Lung (tissue), 12 donors: ENCODE results near the gene NDUFA7. TPM values are rescaled to one million over a fixed set of nuclear protein-coding genes. Genes with fewer than 3 reads are reported as not detected.
"Not testable (repeated sequence)": the region's sequence is repeated elsewhere in the genome, so short reads cannot be mapped to it uniquely, and the experiment has no call there.

ENCODE experiments used
- ATAC-seq: fragments of 200-7000 bp; cut with Tn5 transposase; one replicate; pipeline ENCODE4 v1.9.1; 2020; ENCODE audit warnings: moderate number of reproducible peaks; ENCODE audit not compliant: insufficient read depth, low FRiP score
- DNase-seq, 3 donors: peaks; one replicate each; pipeline ENCODE4 v3.0.0-alpha.2; 2013 to 2017
- H3K27ac ChIP-seq, 2 donors: one replicate each; pipeline ENCODE4 v1.5.1; 2013; ENCODE audit warnings: mild to moderate bottlenecking in 2 of 2, moderate library complexity in 2 of 2, control low read depth in 1 of 2, inconsistent platforms in 1 of 2, low read depth in 1 of 2, low read length in 1 of 2
- H3K27me3 ChIP-seq, 3 donors: one replicate each; pipeline ENCODE4 v1.5.1; 2013; ENCODE audit warnings: low read length in 2 of 3; ENCODE audit not compliant: control insufficient read depth in 3 of 3, insufficient read depth in 3 of 3
- H3K36me3 ChIP-seq, 4 donors: one replicate each; pipeline ENCODE4 v1.5.1; 2013; ENCODE audit warnings: low read length in 4 of 4, mild to moderate bottlenecking in 1 of 4, moderate library complexity in 1 of 4; ENCODE audit not compliant: control insufficient read depth in 4 of 4, insufficient read depth in 4 of 4
- H3K4me1 ChIP-seq, 5 donors: one replicate each; pipeline ENCODE4 v1.5.1; 2013; ENCODE audit warnings: low read length in 5 of 5, mild to moderate bottlenecking in 2 of 5, moderate library complexity in 1 of 5; ENCODE audit not compliant: control insufficient read depth in 5 of 5, insufficient read depth in 5 of 5
- H3K4me3 ChIP-seq: one replicate; pipeline ENCODE4 v1.5.1; 2013; ENCODE audit warnings: mild to moderate bottlenecking, control low read depth, moderate library complexity
- H3K9ac ChIP-seq, 2 donors: one replicate each; pipeline ENCODE4 v1.5.1; 2013; ENCODE audit warnings: low read length in 2 of 2, control low read depth in 1 of 2; ENCODE audit not compliant: insufficient read depth in 1 of 2
- H3K9me3 ChIP-seq, 4 donors: one replicate each; pipeline ENCODE4 v1.5.1; 2013; ENCODE audit warnings: low read length in 3 of 4, mild to moderate bottlenecking in 1 of 4, moderate library complexity in 1 of 4; ENCODE audit not compliant: control insufficient read depth in 4 of 4, insufficient read depth in 3 of 4
- WGBS, 2 donors: extraction: QIAGEN DNeasy Blood & Tissue Kit; methylation state at CpG; one replicate each; pipeline ENCODE4 v1.1.7; 2013; 5-methylcytosine and 5-hydroxymethylcytosine counted together
- polyA plus RNA-seq, 2 donors: library from polyadenylated mRNA; stranded (reverse); fragments of 200-250 nt; gene quantifications; one replicate each; pipeline ENCODE4 v1.2.1, GENCODE V29; 2013
- total RNA-seq, 2 donors: library from RNA; depleted of rRNA in 1 of 2; stranded (reverse); fragments of >200 nt in 1 of 2; gene quantifications; one replicate each; pipeline ENCODE4 v1.2.1, GENCODE V29; 2014 to 2021
- TF ChIP-seq, protein P1 (sequence below): IDR thresholded peaks from 2 replicates; pipeline ENCODE4 v1.5.1; 2012; ENCODE audit warnings: mild to moderate bottlenecking; ENCODE audit errors: control extremely low read depth, extremely low read depth
- donor health status: control.
- donor health status: control.
- donor health status: Bipolar disorder and iron deficiency.
- donor health status: healthy.
- donor health status: DM: yes; HTN: yes; CAD: no.

NDUFA7 gene
- total and polyA plus RNA-seq, 4 donors = 10.6 to 239 (median 86.8) TPM

GRCh38 chr19:8319807-8320520 lies 1.2 kb downstream of the NDUFA7 start:
- Histone ChIP-seq H3K27ac (no peak overlapping the region), H3K9me3 (no peaks in the 10 kb centered on the region), H3K4me3 (no peak overlapping the region), H3K9ac (peak overlapping the region; percentile 93 to 97), H3K27me3 (no peaks in the 10 kb centered on the region), H3K4me1 (peaks cover 5 to 21% (median 12%) of the 10 kb centered on the region in 5 donors), H3K36me3 (peaks cover 7 to 26% (median 23%) of the 10 kb centered on the region in 4 donors)
- TF ChIP-seq, protein P1, sequence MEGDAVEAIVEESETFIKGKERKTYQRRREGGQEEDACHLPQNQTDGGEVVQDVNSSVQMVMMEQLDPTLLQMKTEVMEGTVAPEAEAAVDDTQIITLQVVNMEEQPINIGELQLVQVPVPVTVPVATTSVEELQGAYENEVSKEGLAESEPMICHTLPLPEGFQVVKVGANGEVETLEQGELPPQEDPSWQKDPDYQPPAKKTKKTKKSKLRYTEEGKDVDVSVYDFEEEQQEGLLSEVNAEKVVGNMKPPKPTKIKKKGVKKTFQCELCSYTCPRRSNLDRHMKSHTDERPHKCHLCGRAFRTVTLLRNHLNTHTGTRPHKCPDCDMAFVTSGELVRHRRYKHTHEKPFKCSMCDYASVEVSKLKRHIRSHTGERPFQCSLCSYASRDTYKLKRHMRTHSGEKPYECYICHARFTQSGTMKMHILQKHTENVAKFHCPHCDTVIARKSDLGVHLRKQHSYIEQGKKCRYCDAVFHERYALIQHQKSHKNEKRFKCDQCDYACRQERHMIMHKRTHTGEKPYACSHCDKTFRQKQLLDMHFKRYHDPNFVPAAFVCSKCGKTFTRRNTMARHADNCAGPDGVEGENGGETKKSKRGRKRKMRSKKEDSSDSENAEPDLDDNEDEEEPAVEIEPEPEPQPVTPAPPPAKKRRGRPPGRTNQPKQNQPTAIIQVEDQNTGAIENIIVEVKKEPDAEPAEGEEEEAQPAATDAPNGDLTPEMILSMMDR = no peak
- DNase-seq (no peak), ATAC-seq (no peak)
- WGBS, 2 donors = 86 to 89% methylated on average over 19 of the region's 19 CpGs

- not testable (repeated sequence) for H3K9me3 ChIP-seq, H3K27ac ChIP-seq, H3K9ac ChIP-seq, ATAC-seq, H3K4me3 ChIP-seq, H3K27me3 ChIP-seq
- DNase-seq = peak in 1 of 3 donors; percentile 29
- H3K4me1 ChIP-seq = peaks cover 5 to 21% (median 12%) of the 10 kb centered on the region in 5 donors
- H3K36me3 ChIP-seq = peaks cover 7 to 32% (median 21%) of the 10 kb centered on the region in 4 donors
- 82 to 85% methylated on average over 9 of the region's 9 CpGs for WGBS, 2 donors
Measured at GRCh38 chr19:8318835-8319234, 2.3 kb downstream of the NDUFA7 start.

- TF ChIP-seq, protein P1 = no peak
- 83 to 89% methylated on average over 14 of the region's 14 CpGs for WGBS, 2 donors
- Histone ChIP-seq H3K4me3 (no peak overlapping the region), H3K27ac (peak overlapping the region in 1 of 2 donors; percentile 33), H3K9me3 (no peaks in the 10 kb centered on the region), H3K27me3 (no peaks in the 10 kb centered on the region), H3K4me1 (peaks cover 2 to 10% (median 4%) of the 10 kb centered on the region in 5 donors), H3K9ac (no peak overlapping the region), H3K36me3 (peaks cover 7 to 25% (median 14%) of the 10 kb centered on the region in 4 donors)
- ATAC-seq (no peak), DNase-seq (no peak)
Measured at GRCh38 chr19:8316351-8317125, 4.6 kb downstream of the NDUFA7 start.

GRCh38 chr19:8314981-8315640 lies 6.1 kb downstream of the NDUFA7 start:
- not testable (repeated sequence) for ATAC-seq, H3K4me3 ChIP-seq, H3K27me3 ChIP-seq, H3K4me1 ChIP-seq, H3K9ac ChIP-seq, H3K9me3 ChIP-seq, DNase-seq
- Histone ChIP-seq H3K36me3 (peaks cover 7 to 34% (median 21%) of the 10 kb centered on the region in 4 donors), H3K27ac (peak overlapping the region in 1 of 2 donors; percentile 74)
- WGBS, 2 donors = 71 to 79% methylated on average over 11 of the region's 11 CpGs
